ENCODE results near the gene NETO2.
"Not testable (repeated sequence)": the region's sequence is repeated elsewhere in the genome, so short reads cannot be mapped to it uniquely, and the experiment has no call there.

NETO2 gene

GRCh38 chr16:47063011-47063724 lies 80.6 kb downstream of the NETO2 start:
- H3K4me1 ChIP-seq (ENCODE audit: control insufficient read depth, insufficient read depth, low read length), result peaks cover 2% of the 10 kb centered on the region; the same call in 1 of the 2 replicates
- no peaks in the 10 kb centered on the region for H3K27me3 ChIP-seq (ENCODE audit: control insufficient read depth, insufficient read depth, low read length)
- no peak overlapping the region for H3K27ac ChIP-seq (ENCODE audit: low read depth, low read length)
- H3K4me3 ChIP-seq (ENCODE audit: low read depth, low read length), result no peak overlapping the region
- no peaks in the 10 kb centered on the region for H3K36me3 ChIP-seq (ENCODE audit: control insufficient read depth, insufficient read depth, low read length)
- H3K9me3 ChIP-seq (ENCODE audit: control insufficient read depth, insufficient read depth, low read depth, low read length), result no peaks in the 10 kb centered on the region; the same call in none of the 2 replicates
- H3K9ac ChIP-seq (ENCODE audit: low read length), result no peak overlapping the region

GRCh38 chr16:47061204-47061603 lies 82.5 kb downstream of the NETO2 start:
- H3K9me3 ChIP-seq (ENCODE audit: control insufficient read depth, insufficient read depth, low read depth, low read length), result no peaks in the 10 kb centered on the region; the same call in none of the 2 replicates
- H3K4me3 ChIP-seq (ENCODE audit: low read depth, low read length), result no peak overlapping the region
- H3K27me3 ChIP-seq (ENCODE audit: control insufficient read depth, insufficient read depth, low read length), result no peaks in the 10 kb centered on the region
- no peak overlapping the region for H3K27ac ChIP-seq (ENCODE audit: low read depth, low read length)
- H3K4me1 ChIP-seq (ENCODE audit: control insufficient read depth, insufficient read depth, low read length), result peaks cover 2% of the 10 kb centered on the region; the same call in 1 of the 2 replicates
- H3K36me3 ChIP-seq (ENCODE audit: control insufficient read depth, insufficient read depth, low read length), result no peaks in the 10 kb centered on the region
- no peak overlapping the region for H3K9ac ChIP-seq (ENCODE audit: low read length)

- H3K9me3 ChIP-seq (ENCODE audit: control insufficient read depth, insufficient read depth, low read depth, low read length), result no peaks in the 10 kb centered on the region; the same call in none of the 2 replicates
- no peaks in the 10 kb centered on the region for H3K36me3 ChIP-seq (ENCODE audit: control insufficient read depth, insufficient read depth, low read length)
- H3K4me3 ChIP-seq (ENCODE audit: low read depth, low read length), result no peak overlapping the region
- H3K9ac ChIP-seq (ENCODE audit: low read length), result no peak overlapping the region
- no peaks in the 10 kb centered on the region for H3K27me3 ChIP-seq (ENCODE audit: control insufficient read depth, insufficient read depth, low read length)
- H3K4me1 ChIP-seq (ENCODE audit: control insufficient read depth, insufficient read depth, low read length), result no peaks in the 10 kb centered on the region
- H3K27ac ChIP-seq (ENCODE audit: low read depth, low read length), result no peak overlapping the region
These were observed 83.1 kb downstream of the NETO2 start for GRCh38 chr16:47060596-47060995.

GRCh38 chr16:47059991-47060390 lies 83.8 kb downstream of the NETO2 start:
- H3K27me3 ChIP-seq (ENCODE audit: control insufficient read depth, insufficient read depth, low read length), result no peaks in the 10 kb centered on the region
- H3K27ac ChIP-seq (ENCODE audit: low read depth, low read length), result no peak overlapping the region
- no peaks in the 10 kb centered on the region for H3K4me1 ChIP-seq (ENCODE audit: control insufficient read depth, insufficient read depth, low read length)
- H3K36me3 ChIP-seq (ENCODE audit: control insufficient read depth, insufficient read depth, low read length), result no peaks in the 10 kb centered on the region
- no peak overlapping the region for H3K9ac ChIP-seq (ENCODE audit: low read length)
- peaks cover under 1% of the 10 kb centered on the region for H3K9me3 ChIP-seq (ENCODE audit: control insufficient read depth, insufficient read depth, low read depth, low read length)
- no peak overlapping the region for H3K4me3 ChIP-seq (ENCODE audit: low read depth, low read length)

- not testable (repeated sequence) for H3K9me3 ChIP-seq (ENCODE audit: control insufficient read depth, insufficient read depth, low read depth, low read length); H3K36me3 ChIP-seq (ENCODE audit: control insufficient read depth, insufficient read depth, low read length); H3K4me1 ChIP-seq (ENCODE audit: control insufficient read depth, insufficient read depth, low read length); H3K27me3 ChIP-seq (ENCODE audit: control insufficient read depth, insufficient read depth, low read length); H3K9ac ChIP-seq (ENCODE audit: low read length); H3K27ac ChIP-seq (ENCODE audit: low read depth, low read length); H3K4me3 ChIP-seq (ENCODE audit: low read depth, low read length)
These were observed 84.6 kb downstream of the NETO2 start for GRCh38 chr16:47059130-47059529.

GRCh38 chr16:47058295-47059086 lies 85.3 kb downstream of the NETO2 start:
- Histone ChIP-seq H3K4me1 (ENCODE audit: control insufficient read depth, insufficient read depth, low read length) (no peaks in the 10 kb centered on the region), H3K36me3 (ENCODE audit: control insufficient read depth, insufficient read depth, low read length) (no peaks in the 10 kb centered on the region), H3K9ac (ENCODE audit: low read length) (no peak overlapping the region), H3K27ac (ENCODE audit: low read depth, low read length) (no peak overlapping the region), H3K4me3 (ENCODE audit: low read depth, low read length) (no peak overlapping the region), H3K9me3 (ENCODE audit: control insufficient read depth, insufficient read depth, low read depth, low read length) (peaks cover 8% of the 10 kb centered on the region), H3K27me3 (ENCODE audit: control insufficient read depth, insufficient read depth, low read length) (no peaks in the 10 kb centered on the region)

- H3K9ac ChIP-seq (ENCODE audit: low read length), result no peak overlapping the region
- H3K4me3 ChIP-seq (ENCODE audit: low read depth, low read length), result no peak overlapping the region
- no peaks in the 10 kb centered on the region for H3K36me3 ChIP-seq (ENCODE audit: control insufficient read depth, insufficient read depth, low read length)
- no peaks in the 10 kb centered on the region for H3K4me1 ChIP-seq (ENCODE audit: control insufficient read depth, insufficient read depth, low read length)
- peaks cover 8% of the 10 kb centered on the region for H3K9me3 ChIP-seq (ENCODE audit: control insufficient read depth, insufficient read depth, low read depth, low read length)
- H3K27me3 ChIP-seq (ENCODE audit: control insufficient read depth, insufficient read depth, low read length), result no peaks in the 10 kb centered on the region
- H3K27ac ChIP-seq (ENCODE audit: low read depth, low read length), result no peak overlapping the region
These were observed 86.1 kb downstream of the NETO2 start for GRCh38 chr16:47057630-47057993.

- no peaks in the 10 kb centered on the region for H3K36me3 ChIP-seq (ENCODE audit: control insufficient read depth, insufficient read depth, low read length)
- no peak overlapping the region for H3K4me3 ChIP-seq (ENCODE audit: low read depth, low read length)
- H3K27ac ChIP-seq (ENCODE audit: low read depth, low read length), result no peak overlapping the region
- H3K9me3 ChIP-seq (ENCODE audit: control insufficient read depth, insufficient read depth, low read depth, low read length), result peaks cover 8% of the 10 kb centered on the region
- H3K27me3 ChIP-seq (ENCODE audit: control insufficient read depth, insufficient read depth, low read length), result no peaks in the 10 kb centered on the region
- H3K9ac ChIP-seq (ENCODE audit: low read length), result no peak overlapping the region
- no peaks in the 10 kb centered on the region for H3K4me1 ChIP-seq (ENCODE audit: control insufficient read depth, insufficient read depth, low read length)
These were observed 86.8 kb downstream of the NETO2 start for GRCh38 chr16:47056688-47057629.

GRCh38 chr16:47056061-47056460 lies 87.7 kb downstream of the NETO2 start:
- not testable (repeated sequence) for H3K27me3 ChIP-seq (ENCODE audit: control insufficient read depth, insufficient read depth, low read length)

GRCh38 chr16:47055136-47055885 lies 88.4 kb downstream of the NETO2 start:
- Histone ChIP-seq H3K4me3 (ENCODE audit: low read depth, low read length) (no peak overlapping the region), H3K36me3 (ENCODE audit: control insufficient read depth, insufficient read depth, low read length) (no peaks in the 10 kb centered on the region), H3K9me3 (ENCODE audit: control insufficient read depth, insufficient read depth, low read depth, low read length) (peaks cover 8% of the 10 kb centered on the region), H3K4me1 (ENCODE audit: control insufficient read depth, insufficient read depth, low read length) (no peaks in the 10 kb centered on the region), H3K27ac (ENCODE audit: low read depth, low read length) (no peak overlapping the region), H3K27me3 (ENCODE audit: control insufficient read depth, insufficient read depth, low read length) (no peaks in the 10 kb centered on the region), H3K9ac (ENCODE audit: low read length) (no peak overlapping the region)

More at GRCh38 chr16:47056061-47056460, 87.7 kb downstream of the NETO2 start:
- H3K27ac ChIP-seq (ENCODE audit: low read depth, low read length); H3K9me3 ChIP-seq (ENCODE audit: control insufficient read depth, insufficient read depth, low read depth, low read length); H3K36me3 ChIP-seq (ENCODE audit: control insufficient read depth, insufficient read depth, low read length); H3K9ac ChIP-seq (ENCODE audit: low read length); H3K4me1 ChIP-seq (ENCODE audit: control insufficient read depth, insufficient read depth, low read length); H3K4me3 ChIP-seq (ENCODE audit: low read depth, low read length): not testable (repeated sequence)

All from HUES6 (cell line).